Measurements from ENCODE around the gene CLN6. TPM values are rescaled to one million over a fixed set of nuclear protein-coding genes. Genes with fewer than 3 reads are reported as not detected.

CLN6 gene
- total and polyA plus RNA-seq, 12 donors = 5.8 to 14.2 (median 9.0) TPM

GRCh38 chr15:68206711-68207151, 22.8 kb downstream of the CLN6 start:
- TF ChIP-seq CTCF (IDR thresholded peaks at IDR 0.05) = no peak
- peaks cover 0 to 62% (median 34%) of the 10 kb centered on the region in 9 donors for H3K4me1 ChIP-seq
- no peak for ATAC-seq
- peaks cover 0 to 6% (median 0%) of the 10 kb centered on the region in 9 donors for H3K36me3 ChIP-seq
- no peak for DNase-seq
- no peaks in the 10 kb centered on the region for H3K9me3 ChIP-seq
- H3K4me3 ChIP-seq = no peak overlapping the region
- intact Hi-C loops (cut with DNase I) = loop anchor here in 1 of 10 donors (5.0 kb wide), 1 partner anchor 344 kb away; no protein-coding TSS in a partner anchor
- peak overlapping the region in 2 of 10 donors; percentile 22 to 90 for H3K27ac ChIP-seq
- WGBS, 2 donors = 91 to 97% methylated on average over 12 of the region's 12 CpGs
- no peaks in the 10 kb centered on the region for H3K27me3 ChIP-seq

- Histone ChIP-seq H3K4me3 (peak overlapping the region in 6 of 10 donors; percentile 17 to 37 (median 29)), H3K27ac (peak overlapping the region in 9 of 10 donors; percentile 11 to 90 (median 51)), H3K27me3 (no peaks in the 10 kb centered on the region), H3K36me3 (peaks cover 0 to 6% (median 0%) of the 10 kb centered on the region in 9 donors), H3K9me3 (no peaks in the 10 kb centered on the region), H3K4me1 (peaks cover 0 to 61% (median 34%) of the 10 kb centered on the region in 9 donors)
- ATAC-seq (peak; percentile 24 to 78 (median 66)), DNase-seq (peak; percentile 59 to 73)
- WGBS, 2 donors = 64 to 74% methylated on average over 14 of the region's 14 CpGs
- intact Hi-C loops (cut with DNase I) = loop anchor here in 1 of 10 donors (5.0 kb wide), 1 partner anchor 344 kb away; no protein-coding TSS in a partner anchor
- no peak for TF ChIP-seq CTCF (IDR thresholded peaks at IDR 0.05)
Observed at GRCh38 chr15:68205954-68206539, 23.5 kb downstream of the CLN6 start.

GRCh38 chr15:68205558-68205944, 24.0 kb downstream of the CLN6 start:
- H3K4me3 ChIP-seq = peak overlapping the region in 7 of 10 donors; percentile 17 to 37 (median 28)
- H3K4me1 ChIP-seq = peaks cover 0 to 56% (median 30%) of the 10 kb centered on the region in 9 donors
- H3K27me3 ChIP-seq = no peaks in the 10 kb centered on the region
- peaks cover 0 to 6% (median 0%) of the 10 kb centered on the region in 9 donors for H3K36me3 ChIP-seq
- no peak for DNase-seq
- 73 to 81% methylated on average over 13 of the region's 13 CpGs for WGBS, 2 donors
- no peaks in the 10 kb centered on the region for H3K9me3 ChIP-seq
- ATAC-seq = peak in 2 of 8 donors; percentile 2 to 8
- H3K27ac ChIP-seq = peak overlapping the region in 9 of 10 donors; percentile 11 to 90 (median 51)
- intact Hi-C loops (cut with DNase I) = loop anchor here in 1 of 10 donors (5.0 kb wide), 1 partner anchor 343 kb away; no protein-coding TSS in a partner anchor
- no peak for TF ChIP-seq CTCF (IDR thresholded peaks at IDR 0.05)

GRCh38 chr15:68204776-68205557, 24.6 kb downstream of the CLN6 start, which contains the start of gene CALML4:
Gene CALML4, minus strand, starts transcription at chr15:68205332. Its CDS starts 85 bp downstream, at chr15:68205247.
- no peaks in the 10 kb centered on the region for H3K9me3 ChIP-seq
- TF ChIP-seq CTCF (IDR thresholded peaks at IDR 0.05) = no peak
- intact Hi-C loops (cut with DNase I) = loop anchor here in 1 of 10 donors (5.0 kb wide), 1 partner anchor 343 kb away; no protein-coding TSS in a partner anchor
- peaks cover 0 to 6% (median 0%) of the 10 kb centered on the region in 9 donors for H3K36me3 ChIP-seq
- H3K4me3 ChIP-seq = peak within 1 kb of the TSS in 7 of 10 donors; percentile 24 to 37 (median 28)
- 45 to 60% methylated on average over 16 of the region's 16 CpGs for WGBS, 2 donors
- peaks cover 2 to 59% (median 33%) of the 10 kb centered on the region in 9 donors for H3K4me1 ChIP-seq
- H3K27me3 ChIP-seq = no peaks in the 10 kb centered on the region
- peak; percentile 62 to 68 for DNase-seq
- ATAC-seq = peak; percentile 48 to 79 (median 70)
- peak within 1 kb of the TSS in 9 of 10 donors; percentile 11 to 90 (median 51) for H3K27ac ChIP-seq

All from heart right ventricle (tissue), 16 donors.